HEK293 (cell line): Measurements from ENCODE around the gene ALDH4A1.

Experiments
- CTCF ChIA-PET: fragments of 350-600 bp; formaldehyde crosslinking; extraction: SDS; loops from one replicate; lab custom pipeline; 2021; ENCODE audit warnings: antibody characterized with exemption; lab: Yijun Ruan, JAX
- POLR2A ChIA-PET: fragments of 300-600 bp; formaldehyde crosslinking; extraction: SDS; loops from one replicate; lab custom pipeline; 2020; ENCODE audit warnings: antibody characterized with exemption, inconsistent platforms; lab: Yijun Ruan, JAX
- H3K27ac ChIP-seq: fragments of 200-500 bp; sonication (Bioruptor generic); 2 replicates; pipeline ENCODE4 v1.5.1; 2014; ENCODE audit warnings: low read depth, low read length, control low read depth, inconsistent platforms; ENCODE audit errors: extremely low read depth
- H3K36me3 ChIP-seq, 2 experiments: fragments of 200-500 bp in 1 of 2; sonication (Bioruptor generic) in 1 of 2; 1 replicate in 1 of 2; 2 replicates in 1 of 2; pipeline ENCODE4 v1.5.1; 2014 to 2017; ENCODE audit warnings: inconsistent platforms in 2 of 2, low read length in 2 of 2; ENCODE audit not compliant: control insufficient read depth in 2 of 2, insufficient read depth in 1 of 2
- H3K4me1 ChIP-seq: fragments of 200-500 bp; sonication (Bioruptor generic); 2 replicates; pipeline ENCODE4 v1.5.1; 2014; ENCODE audit warnings: mild to moderate bottlenecking, low read length, inconsistent platforms; ENCODE audit not compliant: control insufficient read depth, insufficient read depth
- H3K4me3 ChIP-seq: 2 replicates; pipeline ENCODE4 v1.5.1; 2011; ENCODE audit warnings: low read depth, mild to moderate bottlenecking, control low read depth, low read length, moderate library complexity
- H3K9me3 ChIP-seq: fragments of 200-500 bp; sonication (Bioruptor generic); 2 replicates; pipeline ENCODE4 v1.5.1; 2014; ENCODE audit warnings: low read depth, low read length, inconsistent platforms; ENCODE audit not compliant: control insufficient read depth, insufficient read depth
- EGR2 ChIP-seq: fragments of 450-650 bp; formaldehyde crosslinking; IDR thresholded peaks from 2 replicates; pipeline ENCODE4 v1.5.1; 2016; ENCODE audit warnings: low read depth, missing biosample characterization, missing genetic modification characterization
- GFI1B ChIP-seq: fragments of 450-650 bp; formaldehyde crosslinking; IDR thresholded peaks from 2 replicates; pipeline ENCODE4 v1.5.1; 2016; ENCODE audit warnings: missing biosample characterization, missing genetic modification characterization
- GLIS1 ChIP-seq: fragments of 450-650 bp; formaldehyde crosslinking; IDR thresholded peaks from 2 replicates; pipeline ENCODE4 v1.5.1; 2016; ENCODE audit warnings: missing biosample characterization, missing genetic modification characterization
- MYNN ChIP-seq: fragments of 450-650 bp; formaldehyde crosslinking; IDR thresholded peaks from 2 replicates; pipeline ENCODE4 v1.5.1; 2016; ENCODE audit warnings: missing biosample characterization, missing genetic modification characterization, borderline replicate concordance
- SALL2 ChIP-seq: fragments of 450-650 bp; formaldehyde crosslinking; IDR thresholded peaks from 2 replicates; pipeline ENCODE4 v1.5.0; 2017; ENCODE audit warnings: missing biosample characterization, mild to moderate bottlenecking, missing genetic modification characterization, borderline replicate concordance
- SP7 ChIP-seq: fragments of 450-650 bp; formaldehyde crosslinking; IDR thresholded peaks from 2 replicates; pipeline ENCODE4 v1.5.1; 2016; ENCODE audit warnings: missing biosample characterization, missing genetic modification characterization
- ZBTB17 ChIP-seq: fragments of 450-650 bp; formaldehyde crosslinking; IDR thresholded peaks from 2 replicates; pipeline ENCODE4 v1.5.1; 2016; ENCODE audit warnings: missing biosample characterization, missing genetic modification characterization
- ZFP37 ChIP-seq: fragments of 450-650 bp; formaldehyde crosslinking; IDR thresholded peaks from 2 replicates; pipeline ENCODE4 v1.5.1; 2016; ENCODE audit warnings: missing biosample characterization, missing genetic modification characterization
- ZNF10 ChIP-seq: fragments of 450-650 bp; formaldehyde crosslinking; IDR thresholded peaks from 2 replicates; pipeline ENCODE4 v1.5.1; 2017; ENCODE audit warnings: missing biosample characterization, missing genetic modification characterization
- ZNF132 ChIP-seq: fragments of 450-650 bp; formaldehyde crosslinking; IDR thresholded peaks from 2 replicates; pipeline ENCODE4 v1.5.1; 2017; ENCODE audit warnings: missing biosample characterization, missing genetic modification characterization, borderline replicate concordance
- ZNF140 ChIP-seq: fragments of 450-650 bp; formaldehyde crosslinking; IDR thresholded peaks from 2 replicates; pipeline ENCODE4 v1.5.1; 2016; ENCODE audit warnings: missing biosample characterization, missing genetic modification characterization
- ZNF2 ChIP-seq: fragments of 450-650 bp; formaldehyde crosslinking; IDR thresholded peaks from 2 replicates; pipeline ENCODE4 v1.5.1; 2016; ENCODE audit warnings: missing biosample characterization, missing genetic modification characterization
- ZNF211 ChIP-seq: fragments of 450-650 bp; formaldehyde crosslinking; IDR thresholded peaks from 2 replicates; pipeline ENCODE4 v1.5.1; 2016; ENCODE audit warnings: low read depth, missing biosample characterization, missing genetic modification characterization
- ZNF391 ChIP-seq: fragments of 450-650 bp; formaldehyde crosslinking; IDR thresholded peaks from 2 replicates; pipeline ENCODE4 v1.5.1; 2016; ENCODE audit warnings: low read depth, missing biosample characterization, missing genetic modification characterization, borderline replicate concordance
- ZNF48 ChIP-seq: fragments of 450-650 bp; formaldehyde crosslinking; IDR thresholded peaks from 2 replicates; pipeline ENCODE4 v1.5.1; 2016; ENCODE audit warnings: missing biosample characterization, missing genetic modification characterization
- ZNF513 ChIP-seq: fragments of 450-650 bp; IDR thresholded peaks from 2 replicates; pipeline ENCODE4 v1.5.1; 2018; ENCODE audit warnings: missing biosample characterization, missing genetic modification characterization
- ZNF514 ChIP-seq: fragments of 450-650 bp; formaldehyde crosslinking; IDR thresholded peaks from 2 replicates; pipeline ENCODE4 v1.5.1; 2016; ENCODE audit warnings: missing biosample characterization, missing genetic modification characterization
- ZNF529 ChIP-seq: fragments of 450-650 bp; formaldehyde crosslinking; IDR thresholded peaks from 2 replicates; pipeline ENCODE4 v1.5.1; 2017; ENCODE audit warnings: missing genetic modification characterization, missing biosample characterization; ENCODE audit not compliant: insufficient replicate concordance
- ZNF776 ChIP-seq: fragments of 450-650 bp; formaldehyde crosslinking; IDR thresholded peaks from 2 replicates; pipeline ENCODE4 v1.5.0; 2017; ENCODE audit warnings: missing biosample characterization, missing genetic modification characterization, borderline replicate concordance
- ZSCAN16 ChIP-seq: fragments of 450-650 bp; formaldehyde crosslinking; IDR thresholded peaks from 2 replicates; pipeline ENCODE4 v1.5.1; 2016; ENCODE audit warnings: missing biosample characterization, missing genetic modification characterization
- TF ChIP-seq, protein P1 (sequence below): fragments of 450-650 bp; formaldehyde crosslinking; IDR thresholded peaks from 2 replicates; pipeline ENCODE4 v1.5.1; 2016; ENCODE audit warnings: missing biosample characterization, missing genetic modification characterization
- TF ChIP-seq, protein P2 (sequence below): fragments of 450-650 bp; formaldehyde crosslinking; IDR thresholded peaks from 2 replicates; pipeline ENCODE4 v1.5.1; 2016; ENCODE audit warnings: missing biosample characterization, missing genetic modification characterization

ALDH4A1 gene

GRCh38 chr1:18929686-18930085 lies 27.3 kb upstream of the ALDH4A1 start:
- ChIA-PET POLR2A (no interaction called here), CTCF (interaction anchor here (4.0 kb wide), 1 partner anchor 17 kb away, joined by 19 read pairs; no protein-coding TSS in a partner anchor)
- Histone ChIP-seq H3K36me3 (no peaks in the 10 kb centered on the region), H3K4me3 (no peak overlapping the region), H3K27ac (no peak overlapping the region), H3K4me1 (no peaks in the 10 kb centered on the region), H3K9me3 (no peaks in the 10 kb centered on the region)
- TF ChIP-seq MYNN (no peak), ZBTB17 (tag by site-specific recombination) (no peak), EGR2 (tag by site-specific recombination) (no peak), SALL2 (no peak)

- TF ChIP-seq ZNF132 (tag by site-specific recombination) = no peak
- no peak for TF ChIP-seq GFI1B (tag by site-specific recombination)
- TF ChIP-seq ZNF514 (tag by site-specific recombination) = no peak
- TF ChIP-seq ZNF48 (tag by site-specific recombination) = no peak
- no peak for TF ChIP-seq ZNF513
- no peak for TF ChIP-seq ZNF10 (tag by site-specific recombination)
- no peak for TF ChIP-seq ZSCAN16 (tag by site-specific recombination)
- no peak for TF ChIP-seq ZNF776 (tag by site-specific recombination)
- TF ChIP-seq ZNF140 (tag by site-specific recombination) = no peak
- TF ChIP-seq MYNN = no peak
- TF ChIP-seq, protein P1, sequence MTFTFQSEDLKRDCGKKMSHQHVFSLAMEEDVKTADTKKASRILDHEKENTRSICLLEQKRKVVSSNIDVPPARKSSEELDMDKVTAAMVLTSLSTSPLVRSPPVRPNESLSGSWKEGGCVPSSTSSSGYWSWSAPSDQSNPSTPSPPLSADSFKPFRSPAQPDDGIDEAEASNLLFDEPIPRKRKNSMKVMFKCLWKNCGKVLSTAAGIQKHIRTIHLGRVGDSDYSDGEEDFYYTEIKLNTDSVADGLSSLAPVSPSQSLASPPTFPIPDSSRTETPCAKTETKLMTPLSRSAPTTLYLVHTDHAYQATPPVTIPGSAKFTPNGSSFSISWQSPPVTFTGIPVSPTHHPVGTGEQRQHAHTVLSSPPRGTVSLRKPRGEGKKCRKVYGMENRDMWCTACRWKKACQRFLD = no peak
- no peak for TF ChIP-seq GLIS1 (tag by site-specific recombination)
- TF ChIP-seq ZNF211 (tag by site-specific recombination) = no peak
- TF ChIP-seq ZNF391 (tag by site-specific recombination) = no peak
- TF ChIP-seq ZNF2 (tag by site-specific recombination) = no peak
- TF ChIP-seq, protein P2, sequence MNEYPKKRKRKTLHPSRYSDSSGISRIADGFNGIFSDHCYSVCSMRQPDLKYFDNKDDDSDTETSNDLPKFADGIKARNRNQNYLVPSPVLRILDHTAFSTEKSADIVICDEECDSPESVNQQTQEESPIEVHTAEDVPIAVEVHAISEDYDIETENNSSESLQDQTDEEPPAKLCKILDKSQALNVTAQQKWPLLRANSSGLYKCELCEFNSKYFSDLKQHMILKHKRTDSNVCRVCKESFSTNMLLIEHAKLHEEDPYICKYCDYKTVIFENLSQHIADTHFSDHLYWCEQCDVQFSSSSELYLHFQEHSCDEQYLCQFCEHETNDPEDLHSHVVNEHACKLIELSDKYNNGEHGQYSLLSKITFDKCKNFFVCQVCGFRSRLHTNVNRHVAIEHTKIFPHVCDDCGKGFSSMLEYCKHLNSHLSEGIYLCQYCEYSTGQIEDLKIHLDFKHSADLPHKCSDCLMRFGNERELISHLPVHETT = no peak
- TF ChIP-seq SP7 (tag by site-specific recombination) = no peak
- TF ChIP-seq ZNF529 = no peak
- TF ChIP-seq ZFP37 (tag by site-specific recombination) = no peak
- TF ChIP-seq, all 188 proteins: peak for 0
- no peak overlapping the region for H3K4me3 ChIP-seq
- ChIA-PET POLR2A (no interaction called here), CTCF (interaction anchor here (4.0 kb wide), 1 partner anchor 16 kb away, joined by 19 read pairs; no protein-coding TSS in a partner anchor)
- no peaks in the 10 kb centered on the region for H3K9me3 ChIP-seq
- no peaks in the 10 kb centered on the region for H3K4me1 ChIP-seq
- no peaks in the 10 kb centered on the region for H3K36me3 ChIP-seq
- no peak overlapping the region for H3K27ac ChIP-seq
Observed at GRCh38 chr1:18928985-18929384, 26.6 kb upstream of the ALDH4A1 start.
